K562 (cell line): ENCODE results near the gene ZDHHC17.

Experiments used
- CAMTA2 ChIP-seq: fragments of 250-450 bp; sonication (Bioruptor Pico); conservative IDR thresholded peaks from 2 replicates; pipeline ENCODE4 v1.5.1; 2022
- CEBPB ChIP-seq: fragments of 450-650 bp; IDR thresholded peaks from 2 replicates; pipeline ENCODE4 v1.6.1; 2016; ENCODE audit warnings: missing genetic modification characterization, missing compliant biosample characterization
- FOSL1 ChIP-seq: fragments of 200-800 bp; sonication (Bioruptor generic); conservative IDR thresholded peaks from 2 replicates; pipeline ENCODE4 v1.6.1; 2016; ENCODE audit warnings: missing genetic modification characterization, missing compliant biosample characterization
- FOXA1 ChIP-seq: fragments of 450-650 bp; IDR thresholded peaks from 2 replicates; pipeline ENCODE4 v1.6.1; 2016; ENCODE audit warnings: mild to moderate bottlenecking, borderline replicate concordance
- SRSF9 ChIP-seq: fragments of 200-400 bp; formaldehyde crosslinking; IDR thresholded peaks from 2 replicates; pipeline ENCODE4 v1.6.1; 2017; ENCODE audit warnings: low read depth, low read length, borderline replicate concordance
- TCF7L2 ChIP-seq: fragments of 150-350 bp; IDR thresholded peaks from 2 replicates; pipeline ENCODE4 v1.6.1; 2016; ENCODE audit warnings: low read depth, mild to moderate bottlenecking, low read length, moderate library complexity
- ZFP30 ChIP-seq: fragments of 250-450 bp; sonication (Bioruptor Pico); IDR thresholded peaks from 2 replicates; pipeline ENCODE4 v1.8.0; 2022; ENCODE audit warnings: moderate library complexity, mild to moderate bottlenecking, inconsistent platforms, borderline replicate concordance
- ZNF3 ChIP-seq: fragments of 250-450 bp; sonication (Bioruptor Pico); IDR thresholded peaks from 2 replicates; pipeline ENCODE4 v1.5.0; 2021; ENCODE audit warnings: mild to moderate bottlenecking, moderate library complexity
- TF ChIP-seq, protein P1 (sequence below), 2 experiments: fragments of 450-650 bp in 1 of 2; sonication (generic) in 1 of 2; formaldehyde crosslinking in 1 of 2; IDR thresholded peaks; 2 replicates each; pipeline versions ENCODE4 v1.7.1 to v1.9.0; 2016 to 2022; ENCODE audit warnings: inconsistent platforms in 1 of 2, mild to moderate bottlenecking in 1 of 2, missing genetic modification reagents in 1 of 2
- TF ChIP-seq, protein P2 (sequence below): IDR thresholded peaks from 3 replicates; pipeline ENCODE4 v1.6.1; 2011; ENCODE audit warnings: borderline replicate concordance, mild to moderate bottlenecking, moderate library complexity; ENCODE audit not compliant: insufficient read length; ENCODE audit errors: extremely low read depth
- TF ChIP-seq, protein P3 (sequence below), 3 experiments: IDR thresholded peaks in 2 of 3; conservative IDR thresholded peaks in 1 of 3; 2 replicates each; pipeline ENCODE4 v1.5.1; 2011 to 2012; ENCODE audit warnings: low read length in 3 of 3, mild to moderate bottlenecking in 3 of 3, control low read depth in 2 of 3, improper control_type of control experiment in 1 of 3, inconsistent platforms in 1 of 3, low read depth in 1 of 3, mixed read lengths in 1 of 3, moderate library complexity in 1 of 3; ENCODE audit not compliant: insufficient read depth in 2 of 3

DNA sequence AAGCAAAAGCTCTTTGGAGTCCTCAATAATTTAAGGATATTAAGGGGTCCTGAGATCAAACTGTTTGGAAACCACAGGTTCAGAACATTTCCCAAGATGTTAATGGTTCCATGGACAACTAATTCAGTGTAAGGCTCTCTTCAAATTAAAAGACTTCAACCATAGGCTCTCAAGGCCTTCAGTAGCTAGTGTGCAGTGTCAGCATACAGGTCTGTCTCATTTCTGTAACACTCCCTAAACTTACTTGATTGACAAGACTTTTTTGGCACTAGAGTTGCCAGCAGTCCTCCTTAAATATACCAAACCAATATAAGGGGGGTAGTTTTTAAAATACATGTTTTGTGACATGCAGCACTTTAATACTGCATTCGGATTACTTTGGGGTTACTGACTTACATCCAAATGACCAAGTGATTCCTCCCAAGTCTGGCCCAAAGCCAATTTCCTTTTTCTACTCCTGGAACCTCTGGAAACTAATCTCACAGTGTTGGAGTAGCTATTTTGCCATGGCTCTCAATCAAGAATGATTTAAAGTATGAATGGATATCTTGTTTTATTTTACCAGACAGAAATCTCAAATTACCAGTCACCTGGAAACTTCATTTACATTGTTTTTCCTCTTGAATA lies 92.2 kb downstream of the ZDHHC17 start:
- no peak for TF ChIP-seq TCF7L2
- TF ChIP-seq, protein P1, sequence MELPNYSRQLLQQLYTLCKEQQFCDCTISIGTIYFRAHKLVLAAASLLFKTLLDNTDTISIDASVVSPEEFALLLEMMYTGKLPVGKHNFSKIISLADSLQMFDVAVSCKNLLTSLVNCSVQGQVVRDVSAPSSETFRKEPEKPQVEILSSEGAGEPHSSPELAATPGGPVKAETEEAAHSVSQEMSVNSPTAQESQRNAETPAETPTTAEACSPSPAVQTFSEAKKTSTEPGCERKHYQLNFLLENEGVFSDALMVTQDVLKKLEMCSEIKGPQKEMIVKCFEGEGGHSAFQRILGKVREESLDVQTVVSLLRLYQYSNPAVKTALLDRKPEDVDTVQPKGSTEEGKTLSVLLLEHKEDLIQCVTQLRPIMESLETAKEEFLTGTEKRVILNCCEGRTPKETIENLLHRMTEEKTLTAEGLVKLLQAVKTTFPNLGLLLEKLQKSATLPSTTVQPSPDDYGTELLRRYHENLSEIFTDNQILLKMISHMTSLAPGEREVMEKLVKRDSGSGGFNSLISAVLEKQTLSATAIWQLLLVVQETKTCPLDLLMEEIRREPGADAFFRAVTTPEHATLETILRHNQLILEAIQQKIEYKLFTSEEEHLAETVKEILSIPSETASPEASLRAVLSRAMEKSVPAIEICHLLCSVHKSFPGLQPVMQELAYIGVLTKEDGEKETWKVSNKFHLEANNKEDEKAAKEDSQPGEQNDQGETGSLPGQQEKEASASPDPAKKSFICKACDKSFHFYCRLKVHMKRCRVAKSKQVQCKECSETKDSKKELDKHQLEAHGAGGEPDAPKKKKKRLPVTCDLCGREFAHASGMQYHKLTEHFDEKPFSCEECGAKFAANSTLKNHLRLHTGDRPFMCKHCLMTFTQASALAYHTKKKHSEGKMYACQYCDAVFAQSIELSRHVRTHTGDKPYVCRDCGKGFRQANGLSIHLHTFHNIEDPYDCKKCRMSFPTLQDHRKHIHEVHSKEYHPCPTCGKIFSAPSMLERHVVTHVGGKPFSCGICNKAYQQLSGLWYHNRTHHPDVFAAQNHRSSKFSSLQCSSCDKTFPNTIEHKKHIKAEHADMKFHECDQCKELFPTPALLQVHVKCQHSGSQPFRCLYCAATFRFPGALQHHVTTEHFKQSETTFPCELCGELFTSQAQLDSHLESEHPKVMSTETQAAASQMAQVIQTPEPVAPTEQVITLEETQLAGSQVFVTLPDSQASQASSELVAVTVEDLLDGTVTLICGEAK (IDR thresholded peaks at IDR 0.05): no peak
- TF ChIP-seq, protein P1 (CRISPR knock-in tag; IDR thresholded peaks at IDR 0.05): no peak
- no peak for TF ChIP-seq CAMTA2
- no peak for TF ChIP-seq ZNF3
- TF ChIP-seq, protein P2, sequence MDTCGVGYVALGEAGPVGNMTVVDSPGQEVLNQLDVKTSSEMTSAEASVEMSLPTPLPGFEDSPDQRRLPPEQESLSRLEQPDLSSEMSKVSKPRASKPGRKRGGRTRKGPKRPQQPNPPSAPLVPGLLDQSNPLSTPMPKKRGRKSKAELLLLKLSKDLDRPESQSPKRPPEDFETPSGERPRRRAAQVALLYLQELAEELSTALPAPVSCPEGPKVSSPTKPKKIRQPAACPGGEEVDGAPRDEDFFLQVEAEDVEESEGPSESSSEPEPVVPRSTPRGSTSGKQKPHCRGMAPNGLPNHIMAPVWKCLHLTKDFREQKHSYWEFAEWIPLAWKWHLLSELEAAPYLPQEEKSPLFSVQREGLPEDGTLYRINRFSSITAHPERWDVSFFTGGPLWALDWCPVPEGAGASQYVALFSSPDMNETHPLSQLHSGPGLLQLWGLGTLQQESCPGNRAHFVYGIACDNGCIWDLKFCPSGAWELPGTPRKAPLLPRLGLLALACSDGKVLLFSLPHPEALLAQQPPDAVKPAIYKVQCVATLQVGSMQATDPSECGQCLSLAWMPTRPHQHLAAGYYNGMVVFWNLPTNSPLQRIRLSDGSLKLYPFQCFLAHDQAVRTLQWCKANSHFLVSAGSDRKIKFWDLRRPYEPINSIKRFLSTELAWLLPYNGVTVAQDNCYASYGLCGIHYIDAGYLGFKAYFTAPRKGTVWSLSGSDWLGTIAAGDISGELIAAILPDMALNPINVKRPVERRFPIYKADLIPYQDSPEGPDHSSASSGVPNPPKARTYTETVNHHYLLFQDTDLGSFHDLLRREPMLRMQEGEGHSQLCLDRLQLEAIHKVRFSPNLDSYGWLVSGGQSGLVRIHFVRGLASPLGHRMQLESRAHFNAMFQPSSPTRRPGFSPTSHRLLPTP: no peak
- no peak for TF ChIP-seq SRSF9
- no peak for TF ChIP-seq FOSL1 (tag)
- TF ChIP-seq FOXA1: no peak
- TF ChIP-seq, protein P3, sequence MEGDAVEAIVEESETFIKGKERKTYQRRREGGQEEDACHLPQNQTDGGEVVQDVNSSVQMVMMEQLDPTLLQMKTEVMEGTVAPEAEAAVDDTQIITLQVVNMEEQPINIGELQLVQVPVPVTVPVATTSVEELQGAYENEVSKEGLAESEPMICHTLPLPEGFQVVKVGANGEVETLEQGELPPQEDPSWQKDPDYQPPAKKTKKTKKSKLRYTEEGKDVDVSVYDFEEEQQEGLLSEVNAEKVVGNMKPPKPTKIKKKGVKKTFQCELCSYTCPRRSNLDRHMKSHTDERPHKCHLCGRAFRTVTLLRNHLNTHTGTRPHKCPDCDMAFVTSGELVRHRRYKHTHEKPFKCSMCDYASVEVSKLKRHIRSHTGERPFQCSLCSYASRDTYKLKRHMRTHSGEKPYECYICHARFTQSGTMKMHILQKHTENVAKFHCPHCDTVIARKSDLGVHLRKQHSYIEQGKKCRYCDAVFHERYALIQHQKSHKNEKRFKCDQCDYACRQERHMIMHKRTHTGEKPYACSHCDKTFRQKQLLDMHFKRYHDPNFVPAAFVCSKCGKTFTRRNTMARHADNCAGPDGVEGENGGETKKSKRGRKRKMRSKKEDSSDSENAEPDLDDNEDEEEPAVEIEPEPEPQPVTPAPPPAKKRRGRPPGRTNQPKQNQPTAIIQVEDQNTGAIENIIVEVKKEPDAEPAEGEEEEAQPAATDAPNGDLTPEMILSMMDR (IDR thresholded peaks at IDR 0.05 in 2 of 3, conservative IDR thresholded peaks at IDR 0.05 in 1 of 3; ENCODE audit: insufficient read depth in 2 of 3, low read depth in 1 of 3, low read length in 3 of 3): no peak
- TF ChIP-seq ZFP30 (CRISPR knock-in tag): no peak
- TF ChIP-seq CEBPB: no peak
